K562 (cell line): Measurements from ENCODE around the gene NLRP9. TPM values are rescaled to one million over a fixed set of nuclear protein-coding genes. Genes with fewer than 3 reads are reported as not detected.

ENCODE experiments used
- CREB5 ChIP-seq: fragments of 250-450 bp; sonication (Bioruptor Pico); IDR thresholded peaks from 2 replicates; pipeline ENCODE4 v1.5.0; 2020; ENCODE audit warnings: mild to moderate bottlenecking
- E2F3 ChIP-seq: fragments of 250-450 bp; sonication (Bioruptor Pico); IDR thresholded peaks from 2 replicates; pipeline ENCODE4 v1.4.0; 2020; ENCODE audit warnings: mild to moderate bottlenecking
- ELF2 ChIP-seq: fragments of 250-450 bp; sonication (Bioruptor Pico); IDR thresholded peaks from 2 replicates; pipeline ENCODE4 v1.5.0; 2021; ENCODE audit warnings: mild to moderate bottlenecking
- ELK3 ChIP-seq: fragments of 450-650 bp; formaldehyde crosslinking; IDR thresholded peaks from 2 replicates; pipeline ENCODE4 v1.4.0; 2020; ENCODE audit warnings: mild to moderate bottlenecking
- EZH2 ChIP-seq: IDR thresholded peaks from 2 replicates; pipeline ENCODE4 v1.6.1; 2012; ENCODE audit warnings: low read depth, mild to moderate bottlenecking, inconsistent platforms, low read length, borderline replicate concordance
- HMGN3 ChIP-seq: IDR thresholded peaks from 2 replicates; pipeline ENCODE4 v1.6.1; 2011; ENCODE audit warnings: borderline replicate concordance, low read depth, mild to moderate bottlenecking, mixed read lengths, low read length; ENCODE audit not compliant: insufficient read length; ENCODE audit errors: extremely low read depth
- KDM2B ChIP-seq: fragments of 250-450 bp; sonication (Bioruptor Pico); IDR thresholded peaks from 2 replicates; pipeline ENCODE4 v1.8.0; 2021; ENCODE audit warnings: mild to moderate bottlenecking, moderate library complexity
- NR2C1 ChIP-seq, 2 experiments: fragments of 450-650 bp; IDR thresholded peaks; 2 replicates each; pipeline ENCODE4 v1.6.1; 2017; ENCODE audit warnings: mild to moderate bottlenecking in 2 of 2, antibody characterized with exemption in 1 of 2, inconsistent platforms in 1 of 2, missing compliant biosample characterization in 1 of 2, missing genetic modification characterization in 1 of 2
- POLR2B ChIP-seq: fragments of 450-650 bp; IDR thresholded peaks from 2 replicates; pipeline ENCODE4 v1.6.1; 2018; ENCODE audit warnings: low read depth; ENCODE audit not compliant: partially characterized antibody
- PRMT5 ChIP-seq: sonication (generic); formaldehyde crosslinking; IDR thresholded peaks from 2 replicates; pipeline ENCODE4 v1.5.0; 2020; ENCODE audit warnings: missing genetic modification reagents
- RCOR1 ChIP-seq, 2 experiments: IDR thresholded peaks; 2 replicates each; pipeline ENCODE4 v1.6.1; 2012; ENCODE audit warnings: low read depth in 2 of 2, low read length in 2 of 2, borderline replicate concordance in 1 of 2, improper control_type of control experiment in 1 of 2
- SMARCC2 ChIP-seq: fragments of 450-650 bp; IDR thresholded peaks from 2 replicates; pipeline ENCODE4 v1.6.1; 2017; ENCODE audit warnings: antibody characterized with exemption, moderate library complexity, mild to moderate bottlenecking, low read depth
- SOX6 ChIP-seq: fragments of 450-650 bp; IDR thresholded peaks from 2 replicates; pipeline ENCODE4 v1.6.1; 2014; ENCODE audit warnings: mild to moderate bottlenecking
- STAG1 ChIP-seq: sonication (generic); formaldehyde crosslinking; IDR thresholded peaks from 2 replicates; pipeline ENCODE4 v1.5.0; 2020; ENCODE audit warnings: missing genetic modification reagents, borderline replicate concordance
- TSC22D4 ChIP-seq: fragments of 450-650 bp; IDR thresholded peaks from 2 replicates; pipeline ENCODE4 v1.6.1; 2016; ENCODE audit warnings: missing genetic modification characterization, missing biosample characterization, control low read depth
- ZBTB11 ChIP-seq, 3 experiments: fragments of 200-800 bp in 1 of 3; fragments of 250-450 bp in 1 of 3; fragments of 450-650 bp in 1 of 3; sonication (Bioruptor Pico) in 1 of 3; sonication (Bioruptor generic) in 1 of 3; formaldehyde crosslinking in 1 of 3; IDR thresholded peaks; 2 replicates each; pipeline versions ENCODE4 v1.6.1 to v1.8.0; 2016 to 2022; ENCODE audit warnings: mild to moderate bottlenecking in 2 of 3, missing genetic modification characterization in 2 of 3, missing compliant biosample characterization in 1 of 3, moderate library complexity in 1 of 3
- ZFPM2 ChIP-seq: fragments of 250-450 bp; sonication (Bioruptor Pico); IDR thresholded peaks from 2 replicates; pipeline ENCODE4 v1.5.1; 2022; ENCODE audit warnings: mild to moderate bottlenecking
- ZNF232 ChIP-seq: sonication (generic); formaldehyde crosslinking; IDR thresholded peaks from 2 replicates; pipeline ENCODE4 v1.8.0; 2022; ENCODE audit warnings: mild to moderate bottlenecking, missing genetic modification reagents
- ZNF511 ChIP-seq: sonication (generic); formaldehyde crosslinking; IDR thresholded peaks from 2 replicates; pipeline ENCODE4 v1.8.0; 2022; ENCODE audit warnings: mild to moderate bottlenecking, missing genetic modification reagents
- polyA plus RNA-seq, 8 experiments: library from polyadenylated mRNA; depleted of rRNA in 4 of 8; stranded (reverse) in 5 of 8; unstranded in 3 of 8; fragments of >200 nt; fragmentation: Nextera tagmentation in 2 of 8; fragmentation: Illumina TruSeq in 1 of 8; extraction: Ambion mirVana in 2 of 8; extraction: Trizol in 1 of 8; gene quantifications; 2 replicates each; pipeline versions ENCODE4 v1.2.1 to v1.2.3, GENCODE V29; 2011 to 2014; ENCODE audit warnings: inconsistent platforms in 1 of 8, missing spikeins in 1 of 8
- total RNA-seq, 7 experiments: library from RNA; depleted of rRNA in 6 of 7; stranded (reverse); fragments of >200 nt in 6 of 7; fragmentation: Illumina TruSeq in 2 of 7; extraction: Trizol in 2 of 7; gene quantifications; 2 replicates each; pipeline versions ENCODE4 v1.2.1 to v1.2.3, GENCODE V29; 2011 to 2021; ENCODE audit warnings: low replicate concordance in 1 of 7

Gene NLRP9
- total and polyA plus RNA-seq, 9 of the 15 experiments (the other 6 are each of a cell fraction or from before 2014, with no cell fraction given): not detected

- TF ChIP-seq ZBTB11 (CRISPR knock-in tag; IDR thresholded peaks at IDR 0.05) (peak in 1 of 3 experiments; percentile 73; a peak in 2 of 6 replicates), ZFPM2 (CRISPR knock-in tag) (no peak), NR2C1 (IDR thresholded peaks at IDR 0.05) (no peak), NR2C1 (tag; IDR thresholded peaks at IDR 0.05) (peak; percentile 27; the same call in 1 of the 2 replicates), PRMT5 (CRISPR knock-in tag) (no peak), ZNF232 (CRISPR knock-in tag) (no peak), ELF2 (CRISPR knock-in tag) (no peak), CREB5 (CRISPR knock-in tag) (no peak), RCOR1 (IDR thresholded peaks at IDR 0.05; ENCODE audit: borderline replicate concordance in 1 of 2, low read depth in 2 of 2, low read length in 2 of 2) (peak; percentile 97 to 100), ELK3 (CRISPR knock-in tag) (no peak), POLR2B (no peak), STAG1 (CRISPR knock-in tag) (no peak), ZNF511 (CRISPR knock-in tag) (no peak), SMARCC2 (peak; percentile 75), KDM2B (CRISPR knock-in tag) (no peak), SOX6 (peak; percentile 96), EZH2 (no peak), E2F3 (CRISPR knock-in tag) (no peak), HMGN3 (no peak), TSC22D4 (tag) (no peak)
Observed at GRCh38 chr19:55702131-55702627, 36.0 kb downstream of the NLRP9 start (continued).
